GM18861 (cell line): ENCODE data around the gene PXMP2.
"Not testable (repeated sequence)": the region's sequence is repeated elsewhere in the genome, so short reads cannot be mapped to it uniquely, and the experiment has no call there.

Experiments used
- ATAC-seq: cut with Tn5 transposase; IDR thresholded peaks from one replicate; pipeline ENCODE4 v1.9.1; 2021; ENCODE audit not compliant: unreplicated experiment

The PXMP2 gene

GRCh38 chr12:132692030-132692429 is 4.6 kb downstream of the PXMP2 start:
- ATAC-seq: not testable (repeated sequence)

- ATAC-seq: not testable (repeated sequence)
Observed at GRCh38 chr12:132694888-132695287, 7.5 kb downstream of the PXMP2 start.

GRCh38 chr12:132695431-132695830 is 8.0 kb downstream of the PXMP2 start:
- no peak for ATAC-seq

GRCh38 chr12:132698341-132698740 is 11.0 kb downstream of the PXMP2 start:
- ATAC-seq: no peak

GRCh38 chr12:132700212-132700822 is 12.9 kb downstream of the PXMP2 start:
- peak; percentile 55 for ATAC-seq

- ATAC-seq: no peak
Observed at GRCh38 chr12:132702640-132703039, 15.3 kb downstream of the PXMP2 start.

- no peak for ATAC-seq
Observed at GRCh38 chr12:132703641-132704040, 16.3 kb downstream of the PXMP2 start.

- ATAC-seq: no peak
Observed at GRCh38 chr12:132707241-132707640, 19.9 kb downstream of the PXMP2 start.

GRCh38 chr12:132708150-132708549 is 20.8 kb downstream of the PXMP2 start:
- ATAC-seq: no peak

- peak; percentile 9 for ATAC-seq
Observed at GRCh38 chr12:132710043-132710404, 22.6 kb downstream of the PXMP2 start.

- ATAC-seq: peak; percentile 86
Observed at GRCh38 chr12:132710405-132711079, 23.2 kb downstream of the PXMP2 start, which contains the start of gene PGAM5. TSS of gene PGAM5 (plus strand) at chr12:132710842. CDS start at chr12:132710877, 35 bp downstream.

GRCh38 chr12:132711080-132711843 is 23.9 kb downstream of the PXMP2 start:
- no peak for ATAC-seq

GRCh38 chr12:132713123-132713522 is 25.7 kb downstream of the PXMP2 start:
- ATAC-seq: no peak

- ATAC-seq: no peak
Observed at GRCh38 chr12:132715874-132716273, 28.5 kb downstream of the PXMP2 start.

- ATAC-seq: no peak
Observed at GRCh38 chr12:132716356-132716755, 29.0 kb downstream of the PXMP2 start.

- ATAC-seq: no peak
Observed at GRCh38 chr12:132717011-132717410, 29.6 kb downstream of the PXMP2 start.

- no peak for ATAC-seq
Observed at GRCh38 chr12:132717531-132718387, 30.4 kb downstream of the PXMP2 start.

- no peak for ATAC-seq
Observed at GRCh38 chr12:132718644-132719043, 31.3 kb downstream of the PXMP2 start.

- no peak for ATAC-seq
Observed at GRCh38 chr12:132719141-132719953, 32.0 kb downstream of the PXMP2 start.

GRCh38 chr12:132719954-132720324 is 32.6 kb downstream of the PXMP2 start:
- no peak for ATAC-seq
